Naive thymus-derived CD4-positive, alpha-beta T cell (primary cell): Measurements from ENCODE around the gene IFRD2. TPM values are rescaled to one million over a fixed set of nuclear protein-coding genes. Genes with fewer than 3 reads are reported as not detected.
A peak's percentile ranks its signal among the peaks of the same experiment; 100 is the strongest.

Experiments
- ATAC-seq: fragments of 150-1000 bp; cut with Tn5 transposase; 2 replicates; pipeline ENCODE4 v1.10.0; 2021; ENCODE audit warnings: mild to moderate bottlenecking, moderate library complexity
- CTCF ChIA-PET: fragments of 350-600 bp; sonication (Branson Sonifier 250); formaldehyde crosslinking; loops from one replicate; lab custom pipeline; 2021; ENCODE audit warnings: antibody characterized with exemption; lab: Charles Lee
- POLR2A ChIA-PET: fragments of 350-600 bp; sonication (Branson Sonifier 250); formaldehyde crosslinking; loops from one replicate; lab custom pipeline; 2021; ENCODE audit warnings: antibody characterized with exemption, inconsistent platforms; lab: Charles Lee
- DNase-seq, 9 donors: peaks; one replicate each; pipeline versions ENCODE4 v3.0.0 to v3.0.0-alpha.2; 2020 to 2022; ENCODE audit warnings: mixed read lengths in 1 of 9
- H3K27ac ChIP-seq: one replicate; pipeline ENCODE4 v1.7.0; 2013; ENCODE audit warnings: mild to moderate bottlenecking, low read depth, low read length, moderate library complexity
- H3K27me3 ChIP-seq, 2 donors: one replicate each; pipeline ENCODE4 v1.7.0; 2013; ENCODE audit warnings: low read length in 2 of 2, mild to moderate bottlenecking in 2 of 2, moderate library complexity in 2 of 2; ENCODE audit not compliant: control insufficient read depth in 2 of 2, insufficient read depth in 2 of 2
- H3K36me3 ChIP-seq, 3 experiments: 1 replicate in 2 of 3; 2 replicates in 1 of 3; pipeline ENCODE4 v1.7.0; 2013; ENCODE audit warnings: low read length in 3 of 3, mild to moderate bottlenecking in 3 of 3, moderate library complexity in 1 of 3; ENCODE audit not compliant: insufficient read depth in 3 of 3, control insufficient read depth in 2 of 3
- H3K4me1 ChIP-seq, 2 donors: one replicate each; pipeline ENCODE4 v1.7.0; 2013; ENCODE audit warnings: low read length in 2 of 2, mild to moderate bottlenecking in 2 of 2, moderate library complexity in 1 of 2; ENCODE audit not compliant: control insufficient read depth in 2 of 2, insufficient read depth in 2 of 2
- H3K4me3 ChIP-seq: 2 replicates; pipeline ENCODE4 v1.7.0; 2013; ENCODE audit warnings: mild to moderate bottlenecking, low read length
- H3K9me3 ChIP-seq, 3 experiments: 1 replicate in 2 of 3; 2 replicates in 1 of 3; pipeline ENCODE4 v1.7.0; 2013; ENCODE audit warnings: low read length in 3 of 3; ENCODE audit not compliant: control insufficient read depth in 2 of 3
- H3K27ac Mint-ChIP-seq, 9 donors: one replicate each; pipeline ENCODE4 v1.8.0; 2020 to 2022; ENCODE audit warnings: mixed read lengths in 9 of 9, mild to moderate bottlenecking in 8 of 9, moderate library complexity in 5 of 9, inconsistent platforms in 2 of 9
- H3K27me3 Mint-ChIP-seq, 5 donors: one replicate each; pipeline ENCODE4 v1.8.0; 2021 to 2022; ENCODE audit warnings: mixed read lengths in 5 of 5, mild to moderate bottlenecking in 1 of 5
- H3K36me3 Mint-ChIP-seq, 5 donors: one replicate each; pipeline ENCODE4 v1.8.0; 2020 to 2022; ENCODE audit warnings: mixed read lengths in 5 of 5, mild to moderate bottlenecking in 3 of 5, inconsistent platforms in 1 of 5
- H3K4me1 Mint-ChIP-seq, 7 donors: one replicate each; pipeline ENCODE4 v1.8.0; 2020 to 2022; ENCODE audit warnings: mixed read lengths in 7 of 7, mild to moderate bottlenecking in 3 of 7, inconsistent platforms in 1 of 7
- H3K4me3 Mint-ChIP-seq, 10 donors: one replicate each; pipeline ENCODE4 v1.8.0; 2020 to 2022; ENCODE audit warnings: mild to moderate bottlenecking in 10 of 10, mixed read lengths in 10 of 10, moderate library complexity in 6 of 10, inconsistent platforms in 2 of 10
- H3K9me3 Mint-ChIP-seq, 11 donors: one replicate each; pipeline ENCODE4 v1.8.0; 2020 to 2022; ENCODE audit warnings: mixed read lengths in 11 of 11, mild to moderate bottlenecking in 4 of 11, inconsistent platforms in 1 of 11, moderate library complexity in 1 of 11
- intact Hi-C, 2 donors: fragments of 100-400 bp; cut with micrococcal nuclease; formaldehyde crosslinking; loops; one replicate each; pipeline ENCODE4 v1.15.1; 2023
- polyA plus RNA-seq, 2 donors: library from polyadenylated mRNA; unstranded; fragments of 300-500 nt; fragmentation: Illumina TruSeq; gene quantifications; one replicate each; pipeline ENCODE4 v1.2.3, GENCODE V29; 2021
- total RNA-seq, 6 experiments: library from RNA in 5 of 6; stranded (reverse) in 5 of 6; gene quantifications; 1 replicate in 5 of 6; 2 replicates in 1 of 6; pipeline ENCODE4 v1.2.3 and lab custom pipeline; 2021 to 2026

IFRD2 gene
- total and polyA plus RNA-seq, 7 experiments from 2014 or later = 53.7 to 85.1 (median 64.7) TPM

GRCh38 chr3:50302095-50303012, 10.1 kb upstream of the IFRD2 start:
- no peak for ATAC-seq
- Mint-ChIP-seq H3K36me3 (no peaks in the 10 kb centered on the region), H3K4me1 (peaks cover 12 to 31% (median 21%) of the 10 kb centered on the region in 7 donors), H3K27me3 (no peaks in the 10 kb centered on the region), H3K27ac (peak overlapping the region in 3 of 9 donors; percentile 4 to 36 (median 9)), H3K4me3 (peak overlapping the region in 1 of 10 donors; percentile 12), H3K9me3 (peaks cover 0 to 3% (median 0%) of the 10 kb centered on the region in 11 donors)
- Histone ChIP-seq H3K9me3 (no peaks in the 10 kb centered on the region), H3K27ac (no peak overlapping the region), H3K4me1 (peaks cover 19 to 20% of the 10 kb centered on the region in 2 donors), H3K27me3 (no peaks in the 10 kb centered on the region), H3K4me3 (no peak overlapping the region), H3K36me3 (peaks cover 0 to 2% (median 0%) of the 10 kb centered on the region in 3 experiments)
- intact Hi-C loops = no loop called here
- ChIA-PET CTCF (interaction anchor here (0.6 kb wide), 1 partner anchor 31 kb away, joined by 3 read pairs; no protein-coding TSS in a partner anchor), POLR2A (interaction anchor here (0.6 to 4.8 kb wide), 4 partner anchors 10 to 112 kb away, joined by 3 to 41 read pairs (median 3); no protein-coding TSS in a partner anchor)
- no peak for DNase-seq

GRCh38 chr3:50300681-50301254, 8.5 kb upstream of the IFRD2 start:
- DNase-seq (no peak), ATAC-seq (no peak)
- Histone ChIP-seq H3K9me3 (no peaks in the 10 kb centered on the region), H3K27me3 (no peaks in the 10 kb centered on the region), H3K4me3 (no peak overlapping the region), H3K4me1 (peaks cover 19 to 20% of the 10 kb centered on the region in 2 donors), H3K36me3 (peaks cover 0 to 7% (median 0%) of the 10 kb centered on the region in 3 experiments), H3K27ac (peak overlapping the region; percentile 86)
- peaks cover 0 to 1% (median 0%) of the 10 kb centered on the region in 5 donors for H3K36me3 Mint-ChIP-seq
- CTCF ChIA-PET = no interaction called here
- POLR2A ChIA-PET = interaction anchor here (3.9 to 4.8 kb wide), 2 partner anchors 26 to 36 kb away, joined by 31 to 41 read pairs; partner anchors contain the start of gene TUSC2
- no peaks in the 10 kb centered on the region for H3K9me3 Mint-ChIP-seq
- intact Hi-C loops = no loop called here
- no peaks in the 10 kb centered on the region for H3K27me3 Mint-ChIP-seq
- H3K4me3 Mint-ChIP-seq = peak overlapping the region; percentile 38 to 99 (median 92)
- peak overlapping the region in 8 of 9 donors; percentile 32 to 100 (median 97) for H3K27ac Mint-ChIP-seq
- H3K4me1 Mint-ChIP-seq = peaks cover 12 to 36% (median 22%) of the 10 kb centered on the region in 7 donors

DNA sequence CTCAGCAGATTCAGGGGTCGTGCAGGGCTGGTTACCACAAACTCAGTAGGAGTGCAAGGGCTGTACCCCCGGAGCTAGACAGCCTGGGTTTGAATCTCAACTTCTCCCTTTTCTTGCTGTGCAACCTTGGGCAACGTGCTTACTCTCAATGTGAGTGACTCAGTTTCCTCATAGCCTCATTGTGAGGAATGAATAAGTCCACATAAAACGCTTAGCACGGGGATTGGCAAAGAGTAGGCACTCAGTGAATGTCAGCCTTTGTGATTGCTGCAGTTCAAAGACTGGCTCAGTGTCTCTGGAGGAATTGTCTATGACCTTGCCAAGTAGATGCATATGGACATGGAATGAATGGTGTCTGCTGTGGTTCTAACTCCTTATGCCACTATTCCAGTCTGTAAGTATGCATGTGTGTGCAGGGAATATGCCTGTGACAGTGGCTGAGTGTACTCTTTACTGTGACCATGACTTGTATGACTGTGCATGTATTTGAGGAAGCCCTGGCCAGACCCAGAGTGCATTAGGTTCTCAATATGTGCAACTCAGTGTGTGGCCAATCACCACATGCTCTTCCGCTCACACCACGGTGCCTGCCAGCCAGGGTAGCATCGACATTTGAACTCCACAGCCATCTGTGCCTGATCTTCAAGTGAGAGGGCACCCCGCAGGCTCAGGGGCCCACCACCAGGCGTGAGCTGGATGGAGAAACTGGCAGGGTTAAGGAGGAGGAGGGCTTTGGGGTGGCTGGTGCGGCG, 7.9 kb upstream of the IFRD2 start:
- peak overlapping the region; percentile 84 to 99 (median 97) for H3K4me3 Mint-ChIP-seq
- DNase-seq = no peak
- H3K4me3 ChIP-seq = peak overlapping the region; percentile 57
- peaks cover 19 to 20% of the 10 kb centered on the region in 2 donors for H3K4me1 ChIP-seq
- peaks cover 0 to 7% (median 0%) of the 10 kb centered on the region in 3 experiments for H3K36me3 ChIP-seq
- H3K27ac ChIP-seq = peak overlapping the region; percentile 86
- H3K36me3 Mint-ChIP-seq = peaks cover 0 to 1% (median 0%) of the 10 kb centered on the region in 5 donors
- ChIA-PET CTCF (interaction anchor here (0.9 to 1.6 kb wide), 4 partner anchors 21 to 50 kb away, joined by 3 to 5 read pairs (median 3); partner anchors contain the start of genes CYB561D2, HYAL2 and NPRL2), POLR2A (interaction anchor here (0.6 to 4.8 kb wide), 16 partner anchors 9 to 1276 kb away, joined by 3 to 41 read pairs (median 6); partner anchors contain the start of genes CYB561D2, GNAI2, NPRL2 and RASSF1)
- H3K27me3 Mint-ChIP-seq = no peaks in the 10 kb centered on the region
- no peaks in the 10 kb centered on the region for H3K9me3 Mint-ChIP-seq
- no peaks in the 10 kb centered on the region for H3K27me3 ChIP-seq
- intact Hi-C loops = loop anchor here (1.0 to 10.0 kb wide), 26 partner anchors 9 to 1825 kb away; partner anchors contain the start of genes CYB561D2 (in 2 of the 2), HEMK1 (in 2 of the 2), NPRL2 (in 2 of the 2) and TUSC2 (in 2 of the 2)
- H3K9me3 ChIP-seq = no peaks in the 10 kb centered on the region
- peak overlapping the region; percentile 90 to 100 (median 99) for H3K27ac Mint-ChIP-seq
- ATAC-seq = no peak
- H3K4me1 Mint-ChIP-seq = peaks cover 12 to 36% (median 22%) of the 10 kb centered on the region in 7 donors

GRCh38 chr3:50299638-50299928, 7.4 kb upstream of the IFRD2 start:
- H3K9me3 Mint-ChIP-seq = no peaks in the 10 kb centered on the region
- peaks cover 12 to 36% (median 22%) of the 10 kb centered on the region in 7 donors for H3K4me1 Mint-ChIP-seq
- CTCF ChIA-PET = interaction anchor here (0.8 to 1.7 kb wide), 8 partner anchors 20 to 64 kb away, joined by 3 to 6 read pairs (median 3); partner anchors contain the start of genes CYB561D2, HYAL2 and NPRL2
- H3K4me3 Mint-ChIP-seq = peak overlapping the region; percentile 84 to 99 (median 97)
- peaks cover 0 to 7% (median 0%) of the 10 kb centered on the region in 3 experiments for H3K36me3 ChIP-seq
- peak overlapping the region; percentile 90 to 100 (median 99) for H3K27ac Mint-ChIP-seq
- intact Hi-C loops = loop anchor here (1.0 to 10.0 kb wide), 26 partner anchors 8 to 1825 kb away; partner anchors contain the start of genes CYB561D2 (in 2 of the 2), HEMK1 (in 2 of the 2), NPRL2 (in 2 of the 2) and TUSC2 (in 2 of the 2)
- POLR2A ChIA-PET = interaction anchor here (0.6 to 4.8 kb wide), 21 partner anchors 8 to 1275 kb away, joined by 3 to 41 read pairs (median 5); partner anchors contain the start of genes CYB561D2, GNAI2, IP6K1 and NPRL2
- H3K27me3 Mint-ChIP-seq = no peaks in the 10 kb centered on the region
- no peak for DNase-seq
- H3K9me3 ChIP-seq = no peaks in the 10 kb centered on the region
- H3K27me3 ChIP-seq = no peaks in the 10 kb centered on the region
- H3K36me3 Mint-ChIP-seq = peaks cover 0 to 1% (median 0%) of the 10 kb centered on the region in 5 donors
- peak overlapping the region; percentile 86 for H3K27ac ChIP-seq
- H3K4me3 ChIP-seq = peak overlapping the region; percentile 57
- ATAC-seq = no peak
- H3K4me1 ChIP-seq = peaks cover 19 to 20% of the 10 kb centered on the region in 2 donors

- no peaks in the 10 kb centered on the region for H3K27me3 Mint-ChIP-seq
- intact Hi-C loops = loop anchor here (1.0 to 10.0 kb wide), 26 partner anchors 8 to 1824 kb away; partner anchors contain the start of genes CYB561D2 (in 2 of the 2), HEMK1 (in 2 of the 2), NPRL2 (in 2 of the 2) and TUSC2 (in 2 of the 2)
- Histone ChIP-seq H3K4me3 (peak within 1 kb of the TSS; percentile 97), H3K27me3 (no peaks in the 10 kb centered on the region), H3K9me3 (no peaks in the 10 kb centered on the region), H3K27ac (peak within 1 kb of the TSS; percentile 86), H3K4me1 (peaks cover 19 to 20% of the 10 kb centered on the region in 2 donors), H3K36me3 (peaks cover 0 to 7% (median 0%) of the 10 kb centered on the region in 3 experiments)
- peak; percentile 94 to 100 (median 99) for DNase-seq
- ATAC-seq = peak; percentile 93
- H3K9me3 Mint-ChIP-seq = no peaks in the 10 kb centered on the region
- peak within 1 kb of the TSS; percentile 84 to 99 (median 97) for H3K4me3 Mint-ChIP-seq
- POLR2A ChIA-PET = interaction anchor here (0.6 to 4.8 kb wide), 24 partner anchors 7 to 1275 kb away, joined by 3 to 41 read pairs (median 4); partner anchors contain the start of genes CYB561D2, GNAI2, IP6K1 and NPRL2
- peak within 1 kb of the TSS; percentile 90 to 100 (median 99) for H3K27ac Mint-ChIP-seq
- CTCF ChIA-PET = interaction anchor here (0.7 to 1.7 kb wide), 9 partner anchors 21 to 215 kb away, joined by 3 to 6 read pairs (median 3); partner anchors contain the start of genes CYB561D2, HYAL2 and NPRL2
- peaks cover 12 to 36% (median 22%) of the 10 kb centered on the region in 7 donors for H3K4me1 Mint-ChIP-seq
- peaks cover 0 to 1% (median 0%) of the 10 kb centered on the region in 5 donors for H3K36me3 Mint-ChIP-seq
These were observed 6.8 kb upstream of the IFRD2 start, which contains the start of the genes HYAL3 and NAA80 for GRCh38 chr3:50298836-50299637. TSS of gene HYAL3 (minus strand) at chr3:50299405. CDS start at chr3:50295602, 3,803 bp downstream. TSS of gene NAA80 (minus strand) at chr3:50299405. CDS start at chr3:50297463, 1,942 bp downstream.
